Measurements from ENCODE around the gene FSD2. TPM values are rescaled to one million over a fixed set of nuclear protein-coding genes. Genes with fewer than 3 reads are reported as not detected.

The FSD2 gene
- total and polyA plus RNA-seq, 2 of the 8 experiments (the other 6 are each of a cell fraction or from before 2014, with no cell fraction given) = 0.02 TPM; not detected in 1

DNA sequence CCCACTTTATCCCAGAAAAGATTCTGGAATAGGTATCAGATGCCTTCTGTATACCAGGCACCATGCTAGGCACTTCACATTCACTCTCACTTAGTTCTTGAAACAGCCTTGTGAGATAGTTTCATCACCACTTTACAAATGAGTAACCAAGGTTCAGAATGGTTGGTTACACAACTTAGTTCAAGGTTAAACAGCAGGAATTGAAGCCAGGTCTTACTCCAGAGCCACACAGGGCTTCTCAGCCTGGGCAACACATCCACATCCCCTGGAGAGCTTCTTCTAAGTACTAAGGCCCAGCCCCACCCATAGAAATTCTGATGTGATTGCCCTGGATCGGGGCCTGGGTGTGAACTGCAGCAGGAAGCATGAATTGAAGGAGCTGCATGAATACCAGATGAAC, 22.2 kb upstream of the FSD2 start:
- Histone ChIP-seq H3K79me1 (ENCODE audit: low read depth, low read length) (no peaks in the 10 kb centered on the region), H3K27ac (ENCODE audit: low read depth, low read length) (no peak overlapping the region), H3K4me2 (ENCODE audit: insufficient read depth in 1 of 2, low read depth in 2 of 2, low read length in 2 of 2) (no peak overlapping the region), H2BK5ac (ENCODE audit: low read depth, low read length) (no peak overlapping the region), H3K9ac (replicated peaks in 1 of 4; ENCODE audit: extremely low read depth in 1 of 4, low read depth in 3 of 4, low read length in 3 of 4) (no peak overlapping the region), H2AK5ac (ENCODE audit: low read depth, low read length) (no peak overlapping the region), H3K14ac (ENCODE audit: insufficient read length) (no peak overlapping the region), H4K20me1 (replicated peaks in 1 of 2; ENCODE audit: control insufficient read depth in 1 of 2, insufficient read depth in 2 of 2, low read length in 2 of 2) (no peaks in the 10 kb centered on the region), H2BK120ac (replicated peaks; ENCODE audit: low read depth, low read length) (no peak overlapping the region), H3K4me1 (replicated peaks in 1 of 4; ENCODE audit: control insufficient read depth in 3 of 4, insufficient read depth in 4 of 4, low read length in 3 of 4) (no peaks in the 10 kb centered on the region), H2BK15ac (ENCODE audit: low read length) (no peak overlapping the region), H4K8ac (ENCODE audit: extremely low read depth, insufficient read depth, low read length) (no peak overlapping the region), H3K27me3 (replicated peaks in 1 of 4; ENCODE audit: control insufficient read depth in 3 of 4, extremely low read depth in 1 of 4, insufficient read depth in 3 of 4, low read length in 3 of 4) (no peaks in the 10 kb centered on the region), H3K4ac (replicated peaks; ENCODE audit: insufficient read length, low read depth, low read length) (no peak overlapping the region), H3K4me3 (ENCODE audit: extremely low read depth in 1 of 4, insufficient read depth in 2 of 4, low read depth in 3 of 4, low read length in 4 of 4) (no peak overlapping the region), H2BK20ac (ENCODE audit: low read length) (no peak overlapping the region), H2BK12ac (ENCODE audit: low read depth, low read length) (no peak overlapping the region), H4K91ac (replicated peaks; ENCODE audit: insufficient read length, low read length) (no peak overlapping the region), H3K23me2 (ENCODE audit: low read depth, low read length) (no peaks in the 10 kb centered on the region), H3K23ac (ENCODE audit: insufficient read length) (no peak overlapping the region), H3K18ac (ENCODE audit: extremely low read depth, low read length) (no peak overlapping the region), H3K36me3 (ENCODE audit: control insufficient read depth in 2 of 4, insufficient read depth in 4 of 4, low read length in 3 of 4) (peaks cover 0 to 14% (median 2%) of the 10 kb centered on the region in 4 experiments; a peak in 5 of 8 replicates), H4K5ac (ENCODE audit: insufficient read length, low read depth, low read length) (no peak overlapping the region), H3K56ac (replicated peaks; ENCODE audit: insufficient read length, low read depth, low read length) (no peak overlapping the region), H2AFZ (ENCODE audit: low read length) (no peak overlapping the region), H3K79me2 (ENCODE audit: control insufficient read depth in 1 of 2, insufficient read depth in 2 of 2, low read length in 2 of 2) (no peaks in the 10 kb centered on the region), H3K9me3 (ENCODE audit: insufficient read depth in 2 of 2, low read depth in 1 of 2, low read length in 1 of 2) (no peaks in the 10 kb centered on the region)
- 86% methylated on average over 1 of the region's 1 CpG; no CpG with 5 or more reads in 1 of the 2 experiments for WGBS, 2 experiments (ENCODE audit: extremely low coverage in 1 of 2, insufficient coverage in 1 of 2, insufficient read length in 1 of 2, insufficient replicate concordance in 2 of 2, low coverage in 1 of 2, low lambda C conversion rate in 2 of 2, missing lambda C conversion rate in 1 of 2)
- no peak for FAIRE-seq
- DNase-seq (ENCODE audit: low read depth in 1 of 2, low spot score in 2 of 2) = no peak
- CTCF ChIA-PET (ENCODE audit: partially characterized antibody) = interaction anchor here (0.7 kb wide), 1 partner anchor 187 kb away, joined by 3 read pairs; no protein-coding TSS in a partner anchor
- POLR2A ChIA-PET (ENCODE audit: partially characterized antibody) = no interaction called here
- TF ChIP-seq CREB1 (IDR thresholded peaks at IDR 0.05) (no peak), TAF7 (optimal IDR thresholded peaks at IDR 0.05; ENCODE audit: borderline replicate concordance, low read depth, low read length) (no peak), FOSL1 (IDR thresholded peaks at IDR 0.05; ENCODE audit: insufficient read depth, low read depth, low read length) (no peak), NRF1 (IDR thresholded peaks at IDR 0.05; ENCODE audit: low read depth, low read length) (no peak), NANOG (IDR thresholded peaks at IDR 0.05; ENCODE audit: insufficient read depth, low read depth, low read length, poor library complexity, severe bottlenecking) (no peak), POU5F1 (IDR thresholded peaks at IDR 0.05; ENCODE audit: low read depth, low read length) (no peak), CBX8 (IDR thresholded peaks at IDR 0.05; ENCODE audit: borderline replicate concordance, low read depth, low read length) (no peak), KDM1A (IDR thresholded peaks at IDR 0.05; ENCODE audit: borderline replicate concordance, low read length) (no peak), SP1 (IDR thresholded peaks at IDR 0.05; ENCODE audit: low read depth, low read length) (no peak), YY1 (IDR thresholded peaks at IDR 0.05; ENCODE audit: low read depth, low read length) (no peak), SIRT6 (IDR thresholded peaks at IDR 0.05; ENCODE audit: low read length) (no peak), CTBP2 (IDR thresholded peaks at IDR 0.05; ENCODE audit: borderline replicate concordance, insufficient read depth, insufficient read length, low read length) (no peak), GABPA (IDR thresholded peaks at IDR 0.05; ENCODE audit: borderline replicate concordance, insufficient read depth, low read length) (no peak), CBX5 (IDR thresholded peaks at IDR 0.05; ENCODE audit: low read depth, low read length) (no peak), EGR1 (IDR thresholded peaks at IDR 0.05; ENCODE audit: borderline replicate concordance, low read depth, low read length) (no peak), MAFK (IDR thresholded peaks at IDR 0.05; ENCODE audit: low read depth, low read length) (no peak)
